GM12878 (cell line): ENCODE measurements around the gene MRPL39.

Experiments used
- DPF2 ChIP-seq: fragments of 450-650 bp; IDR thresholded peaks from 2 replicates; pipeline ENCODE4 v1.6.1; 2017; ENCODE audit warnings: mild to moderate bottlenecking
- TF ChIP-seq, protein P1 (sequence below): fragments of 450-650 bp; formaldehyde crosslinking; IDR thresholded peaks from 2 replicates; pipeline ENCODE4 v1.4.0; 2022; ENCODE audit warnings: mild to moderate bottlenecking, moderate library complexity

DNA sequence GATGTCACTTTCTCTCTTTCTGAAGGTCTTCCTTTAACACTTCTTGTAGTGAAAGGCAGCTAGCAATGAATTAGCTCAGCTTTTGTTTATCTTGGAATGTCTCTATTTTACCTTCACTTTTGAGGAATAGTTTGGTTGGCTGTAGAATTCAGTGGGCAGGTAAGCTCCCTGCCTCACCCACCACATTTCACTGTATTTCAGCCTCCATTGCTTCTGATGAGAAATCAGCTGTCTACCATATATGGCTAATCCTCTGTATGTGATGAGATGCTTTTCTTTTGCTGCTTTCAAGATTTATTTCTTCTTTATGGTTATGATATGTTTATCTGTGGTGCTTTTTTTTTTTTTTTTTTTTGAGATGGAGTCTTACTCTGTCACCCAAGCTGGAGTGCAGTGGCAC, 70.1 kb downstream of the MRPL39 start:
- TF ChIP-seq, protein P1, sequence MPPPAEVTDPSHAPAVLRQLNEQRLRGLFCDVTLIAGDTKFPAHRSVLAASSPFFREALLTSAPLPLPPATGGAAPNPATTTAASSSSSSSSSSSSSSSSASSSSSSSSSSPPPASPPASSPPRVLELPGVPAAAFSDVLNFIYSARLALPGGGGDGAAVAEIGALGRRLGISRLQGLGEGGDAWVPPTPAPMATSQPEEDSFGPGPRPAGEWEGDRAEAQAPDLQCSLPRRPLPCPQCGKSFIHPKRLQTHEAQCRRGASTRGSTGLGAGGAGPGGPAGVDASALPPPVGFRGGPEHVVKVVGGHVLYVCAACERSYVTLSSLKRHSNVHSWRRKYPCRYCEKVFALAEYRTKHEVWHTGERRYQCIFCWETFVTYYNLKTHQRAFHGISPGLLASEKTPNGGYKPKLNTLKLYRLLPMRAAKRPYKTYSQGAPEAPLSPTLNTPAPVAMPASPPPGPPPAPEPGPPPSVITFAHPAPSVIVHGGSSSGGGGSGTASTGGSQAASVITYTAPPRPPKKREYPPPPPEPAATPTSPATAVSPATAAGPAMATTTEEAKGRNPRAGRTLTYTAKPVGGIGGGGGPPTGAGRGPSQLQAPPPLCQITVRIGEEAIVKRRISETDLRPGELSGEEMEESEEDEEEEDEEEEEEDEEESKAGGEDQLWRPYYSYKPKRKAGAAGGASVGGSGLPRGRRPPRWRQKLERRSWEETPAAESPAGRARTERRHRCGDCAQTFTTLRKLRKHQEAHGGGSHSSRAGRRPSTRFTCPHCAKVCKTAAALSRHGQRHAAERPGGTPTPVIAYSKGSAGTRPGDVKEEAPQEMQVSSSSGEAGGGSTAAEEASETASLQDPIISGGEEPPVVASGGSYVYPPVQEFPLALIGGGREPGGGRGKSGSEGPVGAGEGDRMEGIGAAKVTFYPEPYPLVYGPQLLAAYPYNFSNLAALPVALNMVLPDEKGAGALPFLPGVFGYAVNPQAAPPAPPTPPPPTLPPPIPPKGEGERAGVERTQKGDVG: no peak
- no peak for TF ChIP-seq DPF2
